ENCODE results near the gene TRPV3. TPM values are rescaled to one million over a fixed set of nuclear protein-coding genes. Genes with fewer than 3 reads are reported as not detected.

The TRPV3 gene
- total RNA-seq, 1 donor from 2014 or later = 0.08 TPM

GRCh38 chr17:3534881-3535252 is 22.7 kb downstream of the TRPV3 start:
- Mint-ChIP-seq H3K27me3 (ENCODE audit: unreplicated experiment) (peaks cover 13% of the 10 kb centered on the region), H3K4me3 (ENCODE audit: unreplicated experiment) (peak overlapping the region; percentile 6), H3K36me3 (ENCODE audit: unreplicated experiment) (no peaks in the 10 kb centered on the region), H3K27ac (ENCODE audit: unreplicated experiment) (no peak overlapping the region), H3K9me3 (ENCODE audit: unreplicated experiment) (no peaks in the 10 kb centered on the region), H3K4me1 (ENCODE audit: unreplicated experiment) (no peaks in the 10 kb centered on the region)
- TF ChIP-seq, protein P1, sequence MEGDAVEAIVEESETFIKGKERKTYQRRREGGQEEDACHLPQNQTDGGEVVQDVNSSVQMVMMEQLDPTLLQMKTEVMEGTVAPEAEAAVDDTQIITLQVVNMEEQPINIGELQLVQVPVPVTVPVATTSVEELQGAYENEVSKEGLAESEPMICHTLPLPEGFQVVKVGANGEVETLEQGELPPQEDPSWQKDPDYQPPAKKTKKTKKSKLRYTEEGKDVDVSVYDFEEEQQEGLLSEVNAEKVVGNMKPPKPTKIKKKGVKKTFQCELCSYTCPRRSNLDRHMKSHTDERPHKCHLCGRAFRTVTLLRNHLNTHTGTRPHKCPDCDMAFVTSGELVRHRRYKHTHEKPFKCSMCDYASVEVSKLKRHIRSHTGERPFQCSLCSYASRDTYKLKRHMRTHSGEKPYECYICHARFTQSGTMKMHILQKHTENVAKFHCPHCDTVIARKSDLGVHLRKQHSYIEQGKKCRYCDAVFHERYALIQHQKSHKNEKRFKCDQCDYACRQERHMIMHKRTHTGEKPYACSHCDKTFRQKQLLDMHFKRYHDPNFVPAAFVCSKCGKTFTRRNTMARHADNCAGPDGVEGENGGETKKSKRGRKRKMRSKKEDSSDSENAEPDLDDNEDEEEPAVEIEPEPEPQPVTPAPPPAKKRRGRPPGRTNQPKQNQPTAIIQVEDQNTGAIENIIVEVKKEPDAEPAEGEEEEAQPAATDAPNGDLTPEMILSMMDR (IDR thresholded peaks at IDR 0.05) = no peak
- no peak for DNase-seq (ENCODE audit: extremely low spot score, unreplicated experiment)

DNA sequence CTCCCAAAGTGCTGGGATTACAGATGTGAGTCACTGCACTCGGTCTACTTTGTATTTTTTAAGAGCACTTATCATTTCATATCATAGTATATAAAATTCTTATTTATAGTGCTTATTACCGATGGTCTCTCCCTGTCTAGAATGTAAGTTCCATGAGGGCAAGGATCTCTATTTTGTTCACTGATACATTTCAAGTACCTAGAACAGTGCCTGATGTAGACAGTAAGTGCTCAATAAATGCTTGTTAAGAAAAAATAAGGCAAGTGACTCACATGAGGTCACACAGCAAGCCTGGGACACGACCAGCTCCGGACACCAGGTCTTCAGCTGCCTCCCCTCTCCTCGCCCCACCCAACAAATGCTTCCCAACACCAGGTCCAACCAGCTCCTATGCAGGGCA is 23.9 kb downstream of the TRPV3 start:
- DNase-seq (ENCODE audit: extremely low spot score, unreplicated experiment) = no peak
- H3K36me3 Mint-ChIP-seq (ENCODE audit: unreplicated experiment) = no peaks in the 10 kb centered on the region
- peaks cover 3% of the 10 kb centered on the region for H3K4me1 Mint-ChIP-seq (ENCODE audit: unreplicated experiment)
- peaks cover 13% of the 10 kb centered on the region for H3K27me3 Mint-ChIP-seq (ENCODE audit: unreplicated experiment)
- no peaks in the 10 kb centered on the region for H3K9me3 Mint-ChIP-seq (ENCODE audit: unreplicated experiment)
- no peak overlapping the region for H3K4me3 Mint-ChIP-seq (ENCODE audit: unreplicated experiment)
- no peak overlapping the region for H3K27ac Mint-ChIP-seq (ENCODE audit: unreplicated experiment)
- TF ChIP-seq, protein P1 (IDR thresholded peaks at IDR 0.05) = no peak

GRCh38 chr17:3532859-3533142 is 24.8 kb downstream of the TRPV3 start:
- TF ChIP-seq, protein P1 (IDR thresholded peaks at IDR 0.05) = no peak
- Mint-ChIP-seq H3K27me3 (ENCODE audit: unreplicated experiment) (peaks cover 13% of the 10 kb centered on the region), H3K9me3 (ENCODE audit: unreplicated experiment) (no peaks in the 10 kb centered on the region), H3K4me3 (ENCODE audit: unreplicated experiment) (no peak overlapping the region), H3K27ac (ENCODE audit: unreplicated experiment) (no peak overlapping the region), H3K36me3 (ENCODE audit: unreplicated experiment) (no peaks in the 10 kb centered on the region), H3K4me1 (ENCODE audit: unreplicated experiment) (peaks cover 5% of the 10 kb centered on the region)
- no peak for DNase-seq (ENCODE audit: extremely low spot score, unreplicated experiment)

DNA sequence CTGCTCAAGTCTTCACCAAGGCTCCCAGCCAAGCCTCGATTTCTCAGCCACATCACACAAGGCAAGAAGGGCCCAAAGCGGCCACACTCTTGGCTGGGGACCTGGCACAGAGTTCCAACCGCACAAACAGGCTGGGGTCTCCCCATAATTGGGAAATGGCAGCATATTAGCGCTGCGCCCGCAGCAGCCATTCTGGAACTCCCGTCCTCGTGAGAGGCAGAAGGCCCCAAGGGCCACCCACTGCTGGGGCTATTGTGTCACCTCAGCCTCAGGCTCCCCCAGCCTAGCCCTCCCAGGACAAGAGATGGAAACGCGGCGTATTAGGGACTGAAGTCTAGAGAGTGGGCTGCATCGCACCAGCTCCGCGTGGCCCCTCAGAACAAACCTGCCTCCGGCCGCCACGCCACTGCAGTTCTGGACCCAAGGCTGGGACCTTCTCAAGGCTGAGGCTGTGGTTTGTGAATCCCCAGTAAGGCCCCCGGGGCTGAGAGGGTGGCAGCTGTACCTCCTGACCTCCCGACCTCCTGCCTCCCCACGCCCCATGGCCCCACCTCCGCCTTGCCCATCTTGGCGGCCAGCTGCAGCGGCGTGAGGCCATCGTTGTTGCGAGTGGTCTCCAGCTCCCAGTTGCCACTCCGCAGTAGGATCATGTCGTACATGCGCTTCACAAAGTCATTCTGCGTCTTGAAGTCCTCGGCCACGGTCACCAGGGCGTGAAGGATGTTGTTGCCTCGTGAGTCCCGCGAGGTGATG is 25.3 kb downstream of the TRPV3 start:
- peaks cover 5% of the 10 kb centered on the region for H3K4me1 Mint-ChIP-seq (ENCODE audit: unreplicated experiment)

DNA sequence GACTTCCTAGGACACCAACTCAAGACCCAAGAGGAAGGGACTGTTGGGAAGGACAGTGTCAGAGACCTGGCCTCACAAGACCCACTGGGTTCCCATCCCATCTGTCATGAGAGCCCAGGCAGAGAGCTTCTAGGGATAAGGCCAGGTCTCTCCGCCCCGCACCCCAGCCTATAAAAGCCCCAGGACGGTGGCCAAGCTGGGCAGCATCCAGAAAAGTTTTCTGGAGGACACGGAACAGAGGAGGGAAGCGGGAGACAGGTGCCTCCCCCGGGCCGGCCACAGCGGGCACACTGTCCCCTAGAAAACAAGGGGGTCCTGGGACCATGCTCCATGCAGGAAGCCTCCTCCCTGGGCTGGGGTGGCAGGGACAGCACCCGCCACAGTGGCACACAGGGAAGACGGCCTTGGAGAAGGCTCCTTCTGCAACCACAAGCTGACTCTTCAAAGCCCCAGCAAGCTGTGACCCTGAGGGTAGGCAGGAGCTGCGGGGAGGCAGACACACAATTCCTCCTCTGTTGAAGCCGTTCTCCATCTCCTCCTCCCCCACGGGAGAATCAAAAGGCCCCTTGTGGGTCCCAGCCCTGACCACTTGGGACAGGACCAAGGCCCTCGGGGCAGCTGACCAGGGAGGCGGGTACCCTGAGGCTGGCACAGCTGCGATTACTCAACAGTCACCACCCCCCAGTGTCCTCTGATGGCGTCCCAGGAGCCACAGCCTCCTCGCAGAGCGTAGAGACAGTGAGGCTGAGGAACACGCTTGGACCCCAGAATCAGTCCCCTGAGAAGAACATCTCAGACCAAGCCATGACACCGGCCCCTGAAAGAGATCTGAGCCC is 26.1 kb downstream of the TRPV3 start:
- H3K4me1 Mint-ChIP-seq (ENCODE audit: unreplicated experiment) = peaks cover 5% of the 10 kb centered on the region

More for the DNA sequence above, 25.3 kb downstream of the TRPV3 start:
- H3K36me3 Mint-ChIP-seq (ENCODE audit: unreplicated experiment) = no peaks in the 10 kb centered on the region
- DNase-seq (ENCODE audit: extremely low spot score, unreplicated experiment) = no peak
- H3K9me3 Mint-ChIP-seq (ENCODE audit: unreplicated experiment) = no peaks in the 10 kb centered on the region
- H3K27ac Mint-ChIP-seq (ENCODE audit: unreplicated experiment) = no peak overlapping the region
- no peak overlapping the region for H3K4me3 Mint-ChIP-seq (ENCODE audit: unreplicated experiment)
- peaks cover 13% of the 10 kb centered on the region for H3K27me3 Mint-ChIP-seq (ENCODE audit: unreplicated experiment)
- TF ChIP-seq, protein P1 (IDR thresholded peaks at IDR 0.05) = no peak

More for the DNA sequence above, 26.1 kb downstream of the TRPV3 start:
- DNase-seq (ENCODE audit: extremely low spot score, unreplicated experiment) = no peak
- H3K27ac Mint-ChIP-seq (ENCODE audit: unreplicated experiment) = no peak overlapping the region
- peaks cover 11% of the 10 kb centered on the region for H3K27me3 Mint-ChIP-seq (ENCODE audit: unreplicated experiment)
- H3K9me3 Mint-ChIP-seq (ENCODE audit: unreplicated experiment) = no peaks in the 10 kb centered on the region
- H3K36me3 Mint-ChIP-seq (ENCODE audit: unreplicated experiment) = no peaks in the 10 kb centered on the region
- TF ChIP-seq, protein P1 (IDR thresholded peaks at IDR 0.05) = no peak
- no peak overlapping the region for H3K4me3 Mint-ChIP-seq (ENCODE audit: unreplicated experiment)

Measured in osteocyte (in vitro differentiated cells).